HCEC 1CT (cell line): ENCODE data around the gene ANKRD9.
"Not testable (repeated sequence)": the region's sequence is repeated elsewhere in the genome, so short reads cannot be mapped to it uniquely, and the experiment has no call there.

ENCODE experiments used
- DNase-seq: peaks from one replicate; pipeline ENCODE4 v3.0.0-alpha.2; 2017

The ANKRD9 gene

GRCh38 chr14:102509746-102510615 is at the start of gene ANKRD9:
Gene ANKRD9, minus strand, starts transcription at chr14:102509776. Its CDS starts 1,887 bp downstream, at chr14:102507889.
- peak; percentile 95 for DNase-seq

- DNase-seq, result no peak
Measured at GRCh38 chr14:102558556-102558955, 49.0 kb upstream of the ANKRD9 start.

GRCh38 chr14:102557434-102558226 is 48.1 kb upstream of the ANKRD9 start:
- DNase-seq, result no peak

- no peak for DNase-seq
Measured at GRCh38 chr14:102556098-102556677, 46.6 kb upstream of the ANKRD9 start.

- DNase-seq, result no peak
Measured at GRCh38 chr14:102554821-102555819, 45.5 kb upstream of the ANKRD9 start.

GRCh38 chr14:102551995-102552705 is 42.6 kb upstream of the ANKRD9 start:
- DNase-seq, result peak; percentile 48

- not testable (repeated sequence) for DNase-seq
Measured at GRCh38 chr14:102550927-102551401, 41.4 kb upstream of the ANKRD9 start.

- no peak for DNase-seq
Measured at GRCh38 chr14:102548616-102549240, 39.2 kb upstream of the ANKRD9 start.

- DNase-seq, result peak; percentile 26
Measured at GRCh38 chr14:102545461-102546265, 36.1 kb upstream of the ANKRD9 start.

GRCh38 chr14:102544747-102545460 is 35.3 kb upstream of the ANKRD9 start:
- DNase-seq, result no peak

GRCh38 chr14:102544046-102544746 is 34.6 kb upstream of the ANKRD9 start:
- no peak for DNase-seq

GRCh38 chr14:102541771-102542170 is 32.2 kb upstream of the ANKRD9 start:
- no peak for DNase-seq

GRCh38 chr14:102541029-102541491 is 31.5 kb upstream of the ANKRD9 start:
- DNase-seq, result not testable (repeated sequence)

GRCh38 chr14:102540315-102541028 is 30.9 kb upstream of the ANKRD9 start:
- DNase-seq, result no peak

- DNase-seq, result no peak
Measured at GRCh38 chr14:102539544-102540314, 30.2 kb upstream of the ANKRD9 start.

- no peak for DNase-seq
Measured at GRCh38 chr14:102538602-102539543, 29.3 kb upstream of the ANKRD9 start.
